HL-60 (cell line): ENCODE measurements around the gene HDAC9.

Experiments used
- DNase-seq, 2 experiments: peaks; one replicate each; pipeline ENCODE4 v3.0.0-alpha.2; 2010 to 2020; ENCODE audit warnings: low read depth in 1 of 2, low spot score in 1 of 2
- H3K27ac ChIP-seq: fragments of 250-450 bp; sonication (Bioruptor Pico); replicated peaks from 2 replicates; pipeline ENCODE4 v1.5.1; 2020; ENCODE audit warnings: mild to moderate bottlenecking, moderate library complexity
- H3K27me3 ChIP-seq: fragments of 250-450 bp; sonication (Bioruptor Pico); 2 replicates; pipeline ENCODE4 v1.5.1; 2021; ENCODE audit warnings: mild to moderate bottlenecking, moderate library complexity; ENCODE audit not compliant: insufficient read depth, poor library complexity, severe bottlenecking
- H3K4me3 ChIP-seq: replicated peaks from 2 replicates; pipeline ENCODE4 v1.5.1; 2011; ENCODE audit warnings: mild to moderate bottlenecking, control low read depth, low read length; ENCODE audit not compliant: insufficient read depth
- CTCF ChIP-seq: IDR thresholded peaks from one replicate; pipeline ENCODE4 v1.5.1; 2011; ENCODE audit warnings: low read length, control low read depth, inconsistent platforms; ENCODE audit not compliant: insufficient read depth
- GABPA ChIP-seq: IDR thresholded peaks from 2 replicates; pipeline ENCODE4 v1.6.1; 2012; ENCODE audit warnings: low read depth
- POLR2AphosphoS5 ChIP-seq: IDR thresholded peaks from 2 replicates; pipeline ENCODE4 v1.6.1; 2012; ENCODE audit warnings: low read depth
- REST ChIP-seq: IDR thresholded peaks from 2 replicates; pipeline ENCODE4 v1.6.1; 2012; ENCODE audit warnings: low read depth; ENCODE audit not compliant: insufficient replicate concordance
- SPI1 ChIP-seq: IDR thresholded peaks from 2 replicates; pipeline ENCODE4 v1.6.1; 2012; ENCODE audit warnings: low read depth, mild to moderate bottlenecking, borderline replicate concordance

The HDAC9 gene

DNA sequence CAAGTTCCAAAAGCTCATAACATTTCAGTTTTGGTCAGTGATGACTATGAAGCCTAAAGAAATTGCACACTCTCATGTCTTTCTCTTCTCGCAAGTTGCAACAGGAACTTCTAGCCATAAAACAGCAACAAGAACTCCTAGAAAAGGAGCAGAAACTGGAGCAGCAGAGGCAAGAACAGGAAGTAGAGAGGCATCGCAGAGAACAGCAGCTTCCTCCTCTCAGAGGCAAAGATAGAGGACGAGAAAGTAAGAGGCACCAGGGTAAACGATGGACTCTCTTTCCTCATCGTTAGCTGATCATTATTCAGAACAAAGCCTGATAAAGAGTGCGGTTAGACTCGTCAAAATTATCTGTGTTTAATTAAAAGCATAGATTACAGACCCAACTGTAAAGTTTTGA, 94.7 kb downstream of the HDAC9 start:
- no peak for TF ChIP-seq GABPA
- Histone ChIP-seq H3K27me3 (no peaks in the 10 kb centered on the region), H3K4me3 (no peak overlapping the region), H3K27ac (no peak overlapping the region)
- peak; percentile 12 to 14 for DNase-seq

- no peak overlapping the region for H3K27ac ChIP-seq
- H3K27me3 ChIP-seq: no peaks in the 10 kb centered on the region
- DNase-seq: no peak
- TF ChIP-seq CTCF: peak; percentile 8
- no peak for TF ChIP-seq REST
- H3K4me3 ChIP-seq: no peak overlapping the region
Measured at GRCh38 chr7:18590744-18591340, 95.3 kb downstream of the HDAC9 start.

DNA sequence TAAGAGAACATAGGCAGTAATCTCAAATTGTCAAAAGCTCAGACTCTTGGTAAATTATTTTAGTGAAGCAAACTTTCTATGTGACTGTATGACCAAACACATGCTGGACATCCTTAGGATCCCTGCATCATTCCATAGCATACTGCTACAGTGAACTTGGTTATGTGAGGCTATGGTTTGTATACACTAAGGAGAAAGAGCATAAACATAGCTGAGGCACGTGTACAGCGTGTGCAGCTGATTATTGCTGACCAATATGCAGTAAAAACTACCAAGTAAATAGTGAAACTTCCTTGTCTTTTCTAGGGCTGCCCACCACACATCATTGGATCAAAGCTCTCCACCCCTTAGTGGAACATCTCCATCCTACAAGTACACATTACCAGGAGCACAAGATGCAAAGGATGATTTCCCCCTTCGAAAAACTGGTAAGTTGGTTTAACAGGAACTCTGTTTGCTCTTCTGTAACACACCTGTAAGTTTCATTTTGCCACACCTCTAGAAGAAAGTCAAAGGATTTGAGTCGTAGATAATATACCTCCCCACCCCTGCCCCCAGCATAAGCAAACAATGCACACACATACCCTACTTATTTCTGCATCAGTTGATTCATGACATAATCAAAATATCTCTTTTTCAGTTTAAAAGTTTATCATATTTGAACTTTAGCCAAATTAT, 98.2 kb downstream of the HDAC9 start:
- H3K4me3 ChIP-seq: no peak overlapping the region
- TF ChIP-seq REST (no peak), GABPA (no peak), SPI1 (no peak), CTCF (no peak), POLR2AphosphoS5 (no peak)
- H3K27ac ChIP-seq: no peak overlapping the region
- no peaks in the 10 kb centered on the region for H3K27me3 ChIP-seq
- DNase-seq: no peak

DNA sequence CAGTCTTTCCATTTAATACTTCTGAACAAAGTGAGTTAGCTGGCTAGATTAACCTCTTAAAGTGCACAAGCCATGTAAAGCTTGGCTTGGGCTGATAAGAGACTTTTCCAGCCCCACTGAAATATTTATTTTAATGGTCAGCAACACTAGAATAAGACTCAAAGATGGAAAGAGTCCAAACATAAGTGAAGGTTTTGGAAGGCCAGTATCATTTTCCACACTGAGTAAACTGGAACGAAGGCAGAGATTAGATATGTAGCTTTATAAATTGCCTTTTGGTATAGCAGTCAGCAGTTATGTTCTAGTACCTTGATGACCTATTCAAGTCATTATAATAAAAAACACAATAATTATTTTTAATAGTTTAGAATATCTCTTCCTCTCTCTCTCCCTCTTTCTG, 102.2 kb downstream of the HDAC9 start:
- TF ChIP-seq SPI1 (no peak), POLR2AphosphoS5 (no peak), REST (no peak), GABPA (no peak), CTCF (no peak)
- DNase-seq: no peak
- no peaks in the 10 kb centered on the region for H3K27me3 ChIP-seq
- H3K4me3 ChIP-seq: no peak overlapping the region
- H3K27ac ChIP-seq: no peak overlapping the region
